ENCODE data around the gene ITGA5. TPM values are rescaled to one million over a fixed set of nuclear protein-coding genes. Genes with fewer than 3 reads are reported as not detected.
A peak's percentile ranks its signal among the peaks of the same experiment; 100 is the strongest.

The ITGA5 gene
- total RNA-seq, 1 donor from 2014 or later = 95.0 TPM

GRCh38 chr12:54381136-54381535 is 37.9 kb downstream of the ITGA5 start:
- Histone ChIP-seq H3K4me3 (no peak overlapping the region), H3K4me1 (peaks cover 64% of the 10 kb centered on the region), H3K27me3 (no peaks in the 10 kb centered on the region), H3K36me3 (no peaks in the 10 kb centered on the region), H3K27ac (peak overlapping the region; percentile 93), H3K9me3 (no peaks in the 10 kb centered on the region)
- intact Hi-C loops (cut with DNase I) = no loop called here
- DNase-seq (ENCODE audit: extremely low spot score in 2 of 2) = no peak
- no peak for TF ChIP-seq POLR2A (IDR thresholded peaks at IDR 0.05)
- no peak for TF ChIP-seq CTCF (IDR thresholded peaks at IDR 0.05)
- no peak for TF ChIP-seq POLR2AphosphoS5 (IDR thresholded peaks at IDR 0.05; ENCODE audit: insufficient read depth in 1 of 2, low read depth in 1 of 2)

- Histone ChIP-seq H3K36me3 (no peaks in the 10 kb centered on the region), H3K4me3 (peak overlapping the region; percentile 48 to 51), H3K4me1 (peaks cover 64% of the 10 kb centered on the region), H3K27me3 (no peaks in the 10 kb centered on the region), H3K27ac (peak overlapping the region; percentile 93), H3K9me3 (no peaks in the 10 kb centered on the region)
- TF ChIP-seq POLR2A (IDR thresholded peaks at IDR 0.05) (no peak), CTCF (IDR thresholded peaks at IDR 0.05) (peak; percentile 99 to 100 (median 99)), POLR2AphosphoS5 (IDR thresholded peaks at IDR 0.05; ENCODE audit: insufficient read depth in 1 of 2, low read depth in 1 of 2) (peak; percentile 53 to 66)
- no peak for DNase-seq (ENCODE audit: extremely low spot score in 2 of 2)
- intact Hi-C loops (cut with DNase I) = no loop called here
Measured at GRCh38 chr12:54379398-54380201, 39.5 kb downstream of the ITGA5 start.

DNA sequence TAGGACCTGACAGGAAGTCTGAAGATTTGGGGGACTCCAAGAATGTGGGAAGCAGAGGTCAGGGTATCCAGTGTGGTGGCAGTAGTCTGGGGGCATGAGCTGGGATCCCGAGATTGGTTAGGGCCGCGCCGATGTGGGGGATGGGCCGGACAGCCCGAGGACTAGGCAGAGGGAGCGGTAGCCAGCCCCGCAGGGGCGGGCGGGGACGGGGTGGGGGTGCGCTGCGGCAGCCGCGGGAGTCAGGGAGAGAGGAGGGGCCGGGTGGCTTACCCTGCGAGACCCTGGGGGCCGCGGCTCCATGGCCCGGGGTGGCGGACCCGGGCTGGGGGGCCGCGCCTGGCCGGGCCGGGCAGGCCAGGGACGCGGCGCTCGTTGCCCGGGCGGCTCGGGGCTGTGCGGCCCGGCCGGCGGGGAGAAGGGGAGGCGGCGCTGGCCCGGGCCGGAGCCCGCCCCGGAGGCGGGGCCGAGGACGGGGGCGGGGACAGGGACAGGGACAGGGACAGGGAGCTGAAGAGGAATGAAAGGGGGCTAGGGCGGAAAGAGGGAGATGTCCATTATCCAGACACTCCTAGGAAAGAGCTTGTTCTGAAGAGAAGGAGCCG is 40.2 kb downstream of the ITGA5 start:
- Histone ChIP-seq H3K4me3 (peak overlapping the region; percentile 48 to 51), H3K36me3 (no peaks in the 10 kb centered on the region), H3K9me3 (no peaks in the 10 kb centered on the region), H3K27me3 (no peaks in the 10 kb centered on the region), H3K27ac (peak overlapping the region; percentile 93), H3K4me1 (peaks cover 65% of the 10 kb centered on the region)
- intact Hi-C loops (cut with DNase I) = no loop called here
- peak in 1 of 2 donors; percentile 31 for TF ChIP-seq POLR2A (IDR thresholded peaks at IDR 0.05)
- no peak for TF ChIP-seq CTCF (IDR thresholded peaks at IDR 0.05)
- DNase-seq (ENCODE audit: extremely low spot score in 2 of 2) = no peak

- Histone ChIP-seq H3K4me3 (peak overlapping the region; percentile 48 to 51), H3K36me3 (no peaks in the 10 kb centered on the region), H3K4me1 (peaks cover 70% of the 10 kb centered on the region), H3K9me3 (no peaks in the 10 kb centered on the region), H3K27me3 (no peaks in the 10 kb centered on the region), H3K27ac (peak overlapping the region; percentile 93)
- TF ChIP-seq POLR2AphosphoS5 (IDR thresholded peaks at IDR 0.05; ENCODE audit: insufficient read depth in 1 of 2, low read depth in 1 of 2) (no peak), CTCF (IDR thresholded peaks at IDR 0.05) (no peak), POLR2A (IDR thresholded peaks at IDR 0.05) (no peak)
- DNase-seq (ENCODE audit: extremely low spot score in 2 of 2) = no peak
- intact Hi-C loops (cut with DNase I) = no loop called here
Measured at GRCh38 chr12:54377797-54378515, 41.1 kb downstream of the ITGA5 start.
